ENCODE measurements around the gene BZW2.

Gene BZW2

DNA sequence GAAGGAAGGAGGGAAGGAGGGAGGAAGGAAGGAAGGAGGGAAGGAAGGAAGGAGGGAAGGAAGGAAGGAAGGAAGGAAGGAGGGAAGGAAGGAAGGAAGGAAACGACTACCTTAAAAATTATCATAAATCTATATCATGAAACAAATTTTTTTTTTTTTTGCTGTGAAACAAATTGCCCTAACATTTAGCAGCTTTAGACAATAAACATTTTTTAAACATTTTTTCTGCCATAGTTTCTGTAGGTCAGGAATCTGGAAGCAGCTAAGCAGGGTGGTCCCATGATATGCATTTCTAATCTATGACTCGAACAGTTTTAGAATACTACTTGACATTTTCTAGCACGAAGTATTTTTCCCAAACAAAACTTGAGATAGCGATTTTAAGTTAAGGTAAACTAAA lies 64.7 kb downstream of the BZW2 start:
- DNase-seq (ENCODE audit: low read depth, low spot score) = no peak
- no peak overlapping the region for H3K27ac ChIP-seq

- DNase-seq (ENCODE audit: low read depth, low spot score) = no peak
These were observed 65.7 kb downstream of the BZW2 start for GRCh38 chr7:16711730-16712129.

DNA sequence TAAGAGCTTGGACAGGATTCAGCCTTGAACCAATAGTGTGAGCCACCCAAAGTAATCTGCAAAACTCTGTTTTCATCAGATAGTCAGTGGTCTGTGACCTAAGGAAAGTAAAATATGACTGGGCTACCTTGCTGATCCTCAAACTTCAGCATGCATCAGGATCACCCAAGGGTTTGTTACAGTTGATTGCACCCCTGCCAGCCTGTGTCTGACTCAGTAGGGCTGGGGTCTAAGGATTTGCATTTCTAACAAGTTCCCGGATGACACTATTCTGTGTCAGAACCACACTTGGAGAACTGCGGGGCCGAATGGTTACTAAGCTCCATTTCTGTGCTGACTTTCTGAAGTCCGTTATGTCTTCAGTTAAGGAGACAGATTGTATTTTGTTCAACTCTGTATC lies 66.9 kb downstream of the BZW2 start:
- H3K27ac ChIP-seq = no peak overlapping the region
- no peak for DNase-seq (ENCODE audit: low read depth, low spot score)

More at GRCh38 chr7:16711730-16712129, 65.7 kb downstream of the BZW2 start:
- H3K27ac ChIP-seq = peak overlapping the region; percentile 16

DNA sequence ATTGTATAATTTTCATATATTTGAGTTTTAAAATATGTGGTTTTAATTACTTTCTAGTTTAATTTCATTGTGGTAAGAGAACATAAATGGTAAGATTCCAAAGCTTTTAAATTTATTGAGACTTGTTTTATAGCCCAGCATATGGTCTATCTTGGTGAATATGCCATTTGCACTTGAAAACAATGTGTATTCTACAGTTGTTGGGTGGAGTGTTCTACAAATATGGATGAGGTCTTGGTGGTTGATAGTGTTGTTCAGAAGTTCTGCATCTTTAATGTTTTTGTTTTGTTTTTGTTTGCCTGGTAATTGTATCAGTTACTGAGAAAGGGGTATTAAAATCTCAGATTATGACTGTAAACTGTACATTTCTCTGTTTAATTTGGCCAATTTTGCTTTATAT lies 69.9 kb downstream of the BZW2 start:
- no peak overlapping the region for H3K27ac ChIP-seq
- no peak for DNase-seq (ENCODE audit: low read depth, low spot score)

DNA sequence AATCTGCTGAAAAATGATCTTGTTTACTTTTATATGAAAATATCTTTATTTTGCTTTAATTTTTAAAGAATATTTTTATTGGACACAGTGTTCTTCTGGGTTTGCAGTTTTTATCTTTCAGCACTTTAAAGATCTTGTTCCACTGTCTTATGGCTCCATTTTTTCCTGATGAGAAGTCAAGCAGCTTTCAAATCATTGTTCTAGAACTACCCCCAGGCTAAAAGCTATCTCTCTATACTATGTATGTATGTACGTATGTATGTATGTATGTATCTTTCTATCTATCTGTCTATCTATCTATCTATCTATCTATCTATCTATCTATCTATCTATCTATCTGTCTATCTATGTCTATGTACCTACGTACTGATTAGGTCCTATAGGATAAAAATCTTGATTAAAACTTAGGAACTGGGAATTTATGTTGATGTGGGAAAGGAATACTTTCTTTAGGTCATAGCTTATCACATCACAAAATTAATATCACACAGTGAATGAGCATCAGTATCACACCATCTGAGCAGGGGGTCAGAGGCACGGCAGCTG lies 72.2 kb downstream of the BZW2 start:
- no peak for DNase-seq (ENCODE audit: low read depth, low spot score)
- H3K27ac ChIP-seq = no peak overlapping the region

- peak overlapping the region; percentile 48 for H3K27ac ChIP-seq
- no peak for DNase-seq (ENCODE audit: low read depth, low spot score)
These were observed 73.7 kb downstream of the BZW2 start for GRCh38 chr7:16719699-16720098.

DNA sequence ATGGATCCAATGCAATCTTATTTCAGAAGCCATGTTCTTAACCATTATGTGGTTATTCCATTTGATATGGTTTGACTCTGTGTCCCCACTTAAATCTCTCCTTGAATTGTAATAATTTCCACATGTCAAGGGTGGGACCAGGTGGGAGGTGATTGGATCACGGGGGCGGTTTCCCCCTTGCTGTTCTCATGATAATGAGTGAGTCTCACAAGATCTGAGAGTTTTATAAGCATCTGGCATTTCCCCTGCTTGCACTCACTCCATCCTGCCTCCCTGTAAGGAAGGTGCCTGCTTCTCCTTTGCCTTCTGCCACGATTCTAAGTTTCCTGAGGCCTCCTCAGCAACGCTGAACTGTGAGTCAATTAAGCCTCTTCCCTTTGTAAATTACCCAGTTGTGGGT lies 75.6 kb downstream of the BZW2 start:
- no peak overlapping the region for H3K27ac ChIP-seq
- DNase-seq (ENCODE audit: low read depth, low spot score) = no peak

- no peak overlapping the region for H3K27ac ChIP-seq
- no peak for DNase-seq (ENCODE audit: low read depth, low spot score)
These were observed 78.4 kb downstream of the BZW2 start for GRCh38 chr7:16724344-16724743.

DNA sequence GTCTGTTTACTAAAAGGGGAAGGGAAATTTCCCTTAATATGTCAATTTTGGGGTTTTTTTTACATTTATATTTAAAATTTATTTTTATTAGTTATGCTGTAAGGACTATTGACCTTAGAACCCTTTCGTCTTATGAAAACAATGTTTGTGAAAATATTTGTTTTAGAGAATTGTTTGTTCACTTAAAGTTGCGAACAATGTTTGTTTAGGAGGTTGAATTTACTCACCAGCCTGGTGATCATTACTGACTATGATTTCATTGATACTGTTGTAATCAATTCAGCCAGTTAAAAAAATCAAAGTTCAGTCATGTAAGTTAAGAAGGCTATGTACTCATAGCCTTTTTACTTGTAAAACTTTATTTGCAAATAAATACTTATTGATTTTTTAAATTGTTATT lies 80.2 kb downstream of the BZW2 start:
- H3K27ac ChIP-seq = no peak overlapping the region

GRCh38 chr7:16727736-16728135 lies 81.8 kb downstream of the BZW2 start:
- H3K27ac ChIP-seq = no peak overlapping the region
- DNase-seq (ENCODE audit: low read depth, low spot score) = no peak

More for the DNA sequence above, 80.2 kb downstream of the BZW2 start:
- no peak for DNase-seq (ENCODE audit: low read depth, low spot score)

GRCh38 chr7:16728811-16729210 lies 82.8 kb downstream of the BZW2 start:
- DNase-seq (ENCODE audit: low read depth, low spot score) = no peak

DNA sequence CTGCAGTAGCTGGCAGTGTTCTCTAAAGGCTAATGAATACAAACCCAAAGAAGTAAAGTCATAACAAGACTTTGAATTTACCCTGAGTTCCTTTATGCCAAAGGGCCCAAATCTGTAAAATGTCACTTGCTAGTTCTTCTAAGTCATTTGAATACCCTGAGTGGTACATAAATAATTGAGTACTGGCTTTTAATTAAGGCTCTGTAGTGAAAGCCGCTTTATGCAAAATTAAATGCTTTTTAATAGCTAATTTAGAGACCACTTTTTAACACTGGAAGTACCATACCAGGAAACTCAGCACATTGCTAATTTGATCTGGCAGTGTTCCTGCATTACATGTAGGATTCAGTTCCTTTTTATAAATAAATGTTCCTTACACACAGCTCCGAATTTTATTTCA lies 83.6 kb downstream of the BZW2 start:
- DNase-seq (ENCODE audit: low read depth, low spot score) = no peak
- H3K27ac ChIP-seq = no peak overlapping the region

More at GRCh38 chr7:16728811-16729210, 82.8 kb downstream of the BZW2 start:
- no peak overlapping the region for H3K27ac ChIP-seq

DNA sequence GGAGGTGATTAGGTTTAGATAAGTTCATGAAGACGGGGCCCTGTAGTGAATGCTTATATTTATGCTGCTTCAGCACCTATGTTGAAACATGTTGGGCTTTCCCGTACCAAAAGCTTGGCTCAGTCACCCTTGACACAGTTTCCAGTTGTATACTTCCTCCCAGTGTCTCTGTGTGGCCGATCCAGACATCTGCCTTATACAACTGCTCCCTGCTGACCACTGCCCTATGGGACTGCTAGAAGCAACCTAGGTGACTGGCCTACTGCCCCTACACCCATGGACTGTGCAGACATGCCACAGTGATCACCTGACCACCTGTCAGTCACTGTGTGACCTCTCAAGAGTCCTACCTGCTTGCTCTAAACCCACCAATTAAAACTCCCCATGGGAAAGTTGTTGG lies 85.0 kb downstream of the BZW2 start:
- no peak for DNase-seq (ENCODE audit: low read depth, low spot score)
- no peak overlapping the region for H3K27ac ChIP-seq

- no peak for DNase-seq (ENCODE audit: low read depth, low spot score)
- H3K27ac ChIP-seq = no peak overlapping the region
These were observed 86.8 kb downstream of the BZW2 start for GRCh38 chr7:16732828-16733227.

- DNase-seq (ENCODE audit: low read depth, low spot score) = no peak
- H3K27ac ChIP-seq = no peak overlapping the region
These were observed 88.3 kb downstream of the BZW2 start for GRCh38 chr7:16734148-16734726.

DNA sequence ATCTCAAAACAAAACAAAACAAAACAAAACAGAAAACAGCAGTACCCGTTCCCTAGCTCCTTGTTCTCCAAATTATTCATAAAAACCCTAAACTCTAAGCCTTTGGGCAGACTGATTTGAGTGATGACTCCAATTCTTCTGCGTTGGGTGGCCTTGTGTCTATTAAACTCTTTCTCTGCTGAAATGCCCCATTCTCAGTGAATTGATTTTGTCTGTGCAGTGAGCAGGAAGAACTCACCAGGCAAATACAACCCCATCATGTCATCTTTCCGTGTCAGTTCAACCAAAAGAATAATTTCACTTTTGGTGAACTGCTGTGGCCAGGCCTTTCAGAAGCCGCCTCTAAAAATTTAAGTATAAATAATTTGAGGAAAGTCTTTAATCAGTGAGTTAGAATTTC lies 89.0 kb downstream of the BZW2 start:
- DNase-seq (ENCODE audit: low read depth, low spot score) = no peak
- H3K27ac ChIP-seq = no peak overlapping the region

DNA sequence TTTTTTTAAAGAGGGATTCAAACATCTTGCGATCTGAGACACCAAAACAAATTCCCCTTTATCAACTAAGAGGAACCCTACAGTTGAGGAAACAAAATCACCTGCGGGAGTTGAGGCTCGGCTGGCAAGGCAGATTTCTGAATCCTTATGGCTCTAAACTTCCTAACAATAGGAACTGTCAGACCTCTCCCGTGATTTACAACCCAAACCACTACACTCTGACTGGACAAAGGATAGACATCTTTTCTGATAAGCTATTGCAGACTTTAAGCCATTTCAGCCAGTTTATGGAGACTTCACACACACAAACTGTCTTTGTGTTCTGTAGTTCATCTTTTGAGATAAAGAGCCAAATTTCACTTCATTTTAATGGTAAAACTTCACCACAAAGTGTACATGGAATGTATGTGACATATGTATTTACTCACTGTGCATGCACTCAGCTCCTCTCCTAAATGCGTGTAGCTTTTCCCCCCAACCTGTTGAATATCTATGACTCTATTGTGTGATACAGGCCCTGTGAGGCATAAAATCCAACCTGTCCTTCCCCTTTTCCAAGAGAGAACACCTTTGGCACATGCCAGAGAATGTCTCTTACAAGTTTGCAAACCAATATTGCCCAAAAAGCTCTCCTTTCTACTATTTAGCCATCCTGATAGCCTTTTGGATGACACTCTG lies 92.2 kb downstream of the BZW2 start:
- H3K27ac ChIP-seq = no peak overlapping the region
- DNase-seq (ENCODE audit: low read depth, low spot score) = no peak

DNA sequence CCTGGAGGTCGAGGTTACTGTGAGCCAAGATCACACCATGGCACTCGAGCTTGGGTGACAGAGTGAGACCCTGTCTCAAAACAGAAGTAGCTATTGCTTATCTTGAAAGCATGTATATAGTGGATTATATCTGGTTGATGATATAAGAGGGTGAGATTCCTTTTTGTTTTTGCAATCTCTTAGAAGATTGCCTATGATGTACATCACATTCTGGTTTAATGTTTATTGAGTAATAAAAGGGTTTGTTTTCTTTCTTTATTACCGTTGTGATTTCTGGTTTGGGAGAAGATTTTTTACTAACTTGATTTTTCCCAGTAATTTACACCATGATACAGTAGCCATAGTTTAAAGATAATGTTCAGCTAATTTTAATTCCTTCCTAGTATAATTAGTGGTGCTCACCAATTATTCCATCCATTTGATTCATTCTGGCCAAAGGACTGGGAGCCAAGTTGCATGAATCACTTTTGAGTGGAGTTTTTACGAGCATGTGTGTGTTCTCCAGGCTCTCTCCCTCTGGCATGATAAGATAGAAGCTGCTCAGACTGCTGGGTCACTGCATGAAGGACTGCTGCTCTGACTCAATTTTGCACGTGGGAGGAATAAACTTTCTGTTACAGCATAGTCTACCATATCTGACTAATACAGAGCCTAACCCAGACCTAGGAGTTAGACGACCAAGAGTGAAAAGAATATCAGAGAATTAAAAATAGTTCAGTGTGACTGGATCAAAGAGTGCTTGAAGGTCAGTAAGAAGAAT lies 94.1 kb downstream of the BZW2 start:
- peak overlapping the region; percentile 52 for H3K27ac ChIP-seq
- peak; percentile 95 for DNase-seq (ENCODE audit: low read depth, low spot score)

DNA sequence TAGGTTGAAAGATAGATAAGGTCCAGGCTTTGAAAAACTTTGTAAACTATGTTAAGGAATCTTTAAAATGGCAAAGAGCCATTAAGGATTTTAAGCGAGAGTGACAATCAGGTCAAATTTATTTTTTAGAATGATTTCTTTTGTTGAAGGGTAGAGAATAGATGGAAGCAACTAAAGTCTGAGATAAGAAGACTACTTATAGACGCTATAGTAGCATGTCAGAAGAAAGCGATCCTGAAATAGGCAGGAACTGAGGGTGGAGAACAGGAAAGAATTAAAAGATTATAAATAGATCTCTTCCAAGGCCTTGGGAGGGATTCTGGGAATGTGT lies 94.6 kb downstream of the BZW2 start:
- peak overlapping the region; percentile 52 for H3K27ac ChIP-seq
- DNase-seq (ENCODE audit: low read depth, low spot score) = no peak

DNA sequence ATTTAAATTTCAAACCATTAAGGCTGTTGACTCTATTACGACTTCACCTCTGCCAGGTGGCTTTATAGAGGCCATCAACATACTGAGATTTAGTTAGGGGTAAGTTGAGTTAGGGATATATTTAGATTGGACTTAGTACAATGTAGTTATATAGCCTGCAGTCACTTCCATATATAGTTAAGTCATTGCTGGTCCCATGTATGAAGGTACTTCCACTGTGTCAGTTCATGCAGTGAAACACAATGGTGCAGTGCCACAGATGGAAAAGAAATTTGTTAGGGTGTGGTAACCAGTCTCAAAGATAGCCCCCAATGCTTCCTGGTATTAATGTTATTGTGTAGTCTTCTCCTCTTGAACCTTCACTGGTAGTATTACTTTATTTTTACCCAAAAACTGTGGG lies 95.0 kb downstream of the BZW2 start:
- peak overlapping the region; percentile 52 for H3K27ac ChIP-seq
- DNase-seq (ENCODE audit: low read depth, low spot score) = no peak

DNA sequence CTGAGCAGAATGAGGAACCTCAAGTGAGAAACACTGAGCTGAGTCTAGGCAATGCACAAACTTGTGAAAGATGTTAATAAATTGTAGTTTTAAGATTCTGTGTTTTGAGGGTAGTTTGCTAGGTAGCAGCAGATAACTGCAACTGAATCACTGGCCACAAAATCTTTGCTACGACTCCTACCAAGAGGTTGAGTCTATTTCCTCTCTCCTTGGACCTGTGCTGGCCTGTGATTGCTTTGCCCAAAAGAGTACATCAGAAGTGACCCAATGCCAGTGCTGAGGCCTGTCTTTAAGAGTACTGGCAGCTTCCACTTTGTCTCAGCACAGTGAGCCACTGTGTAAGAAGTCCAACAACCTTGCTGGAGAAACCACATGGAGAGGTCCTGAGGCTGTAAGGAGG lies 95.7 kb downstream of the BZW2 start:
- peak overlapping the region; percentile 33 for H3K27ac ChIP-seq
- no peak for DNase-seq (ENCODE audit: low read depth, low spot score)
